Ureter (tissue), 1 donor: Measurements from ENCODE around the gene CFAP299. TPM values are rescaled to one million over a fixed set of nuclear protein-coding genes. Genes with fewer than 3 reads are reported as not detected.
"Not testable (repeated sequence)": the region's sequence is repeated elsewhere in the genome, so short reads cannot be mapped to it uniquely, and the experiment has no call there.

Experiments used
- DNase-seq: peaks from one replicate; pipeline ENCODE4 v3.0.0-alpha.2; 2020; ENCODE audit warnings: low spot score
- total RNA-seq: library from RNA; stranded (reverse); gene quantifications from one replicate; pipeline ENCODE4 v1.2.4, GENCODE V29; 2023
- donor health status: DM: yes; HTN: yes; CAD: no.

CFAP299 gene
- total RNA-seq, 1 donor from 2014 or later: not detected

DNA sequence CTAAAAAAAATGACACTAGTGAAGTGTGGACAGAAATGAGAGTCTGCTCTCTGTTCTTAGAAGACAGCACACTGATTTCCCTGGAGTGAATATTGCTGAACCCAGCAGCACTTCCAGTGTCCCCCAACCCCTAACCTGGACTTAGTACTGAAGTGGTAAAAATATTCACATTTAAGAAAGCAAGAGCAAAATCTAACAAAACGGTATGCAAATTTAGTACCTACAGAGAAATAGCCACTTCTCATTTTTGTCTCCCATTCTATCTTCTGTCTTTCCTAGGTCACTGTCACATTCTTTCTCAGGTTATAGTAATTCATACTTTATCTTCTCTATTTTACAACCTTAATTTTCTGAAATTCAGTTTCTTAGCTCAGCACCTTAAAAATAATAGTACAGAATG is 274.7 kb downstream of the CFAP299 start:
- DNase-seq: no peak

DNA sequence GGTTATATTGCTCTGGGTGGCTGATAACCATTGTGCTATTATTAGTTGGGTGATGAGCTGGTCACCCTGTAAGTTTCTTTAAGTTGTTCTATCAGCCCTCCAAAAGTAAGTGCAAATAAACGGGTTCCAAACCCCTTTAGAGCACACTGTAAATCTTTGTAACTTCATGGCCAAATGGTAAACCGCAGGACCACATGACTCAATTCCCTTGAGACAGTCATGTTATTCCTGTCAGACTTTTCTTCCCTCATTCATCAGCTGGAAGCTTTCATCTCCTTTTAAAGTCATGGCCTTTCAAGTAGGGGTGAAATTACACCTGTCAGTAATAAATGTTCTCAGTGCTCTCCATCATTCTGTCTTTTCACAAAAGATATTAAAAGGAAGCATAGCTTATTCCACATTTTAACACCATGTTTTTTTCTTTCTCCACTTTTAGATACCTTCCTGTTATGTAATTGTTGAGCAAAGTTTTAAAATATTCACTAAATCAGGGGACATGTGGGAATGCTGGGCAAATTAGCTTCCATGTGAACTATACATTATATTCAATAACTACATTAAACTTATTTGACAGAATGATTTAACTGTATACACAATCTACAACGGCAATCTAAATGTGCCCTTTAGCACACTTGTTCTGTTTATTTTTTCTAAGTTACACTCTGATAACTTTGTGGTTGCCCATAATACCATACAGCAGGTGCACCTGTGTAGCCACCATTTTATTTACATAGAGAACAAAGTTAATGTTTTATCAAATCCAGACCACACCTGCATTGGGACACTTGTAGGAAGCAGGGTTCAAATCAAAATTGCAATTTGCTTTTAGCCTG is 275.5 kb downstream of the CFAP299 start:
- DNase-seq: no peak

DNA sequence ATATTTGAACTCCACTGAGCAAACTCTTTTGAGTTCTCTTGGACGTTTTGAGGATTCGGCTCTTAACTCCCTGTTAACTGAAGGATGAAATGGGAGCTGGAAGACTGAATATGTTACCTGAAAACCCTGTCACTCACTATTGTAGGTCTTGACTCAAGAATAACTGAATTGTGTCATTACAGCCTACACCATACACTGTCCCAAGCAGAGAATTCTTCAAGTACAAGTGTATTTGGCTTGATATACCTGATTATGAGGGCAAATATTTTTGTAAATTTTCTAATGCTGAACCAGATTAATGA is 276.1 kb downstream of the CFAP299 start:
- DNase-seq: no peak

DNA sequence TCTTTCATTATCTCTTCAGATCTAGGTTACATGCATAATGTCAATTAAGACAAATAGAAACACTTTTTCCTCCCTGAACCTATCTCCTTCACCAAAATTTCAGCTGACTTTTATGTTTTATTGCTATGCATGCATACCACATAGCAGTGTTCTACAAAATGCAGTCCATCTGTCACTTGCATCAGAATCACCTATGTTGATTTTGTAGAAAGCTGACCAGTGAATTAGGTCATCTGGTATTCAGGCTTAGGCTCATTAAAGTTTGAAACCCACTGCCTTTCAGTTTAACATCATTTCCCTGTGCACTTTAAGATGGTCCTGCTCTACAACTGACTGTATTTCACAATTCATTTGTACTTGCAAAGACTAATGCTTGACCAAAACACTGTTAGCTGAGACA is 277.9 kb downstream of the CFAP299 start:
- no peak for DNase-seq

DNA sequence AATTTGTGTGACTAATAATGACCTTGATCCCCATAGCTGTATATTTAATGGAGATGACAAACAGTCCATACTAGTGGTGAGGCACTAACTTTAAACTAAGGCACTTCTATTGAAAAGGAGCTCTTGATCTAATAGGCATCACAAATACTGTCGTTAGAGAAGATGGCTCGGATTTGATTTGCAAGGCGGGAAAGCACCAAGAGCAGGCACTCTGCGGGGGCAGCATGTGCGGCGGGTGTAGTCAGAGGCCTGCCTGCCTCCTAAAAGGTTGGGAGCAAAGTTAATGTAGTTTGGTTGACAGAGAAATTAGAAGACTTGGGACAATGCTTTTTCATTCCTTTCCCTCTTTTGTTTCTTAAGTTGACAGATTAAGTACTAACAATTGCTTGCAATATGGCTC is 278.8 kb downstream of the CFAP299 start:
- DNase-seq: no peak

DNA sequence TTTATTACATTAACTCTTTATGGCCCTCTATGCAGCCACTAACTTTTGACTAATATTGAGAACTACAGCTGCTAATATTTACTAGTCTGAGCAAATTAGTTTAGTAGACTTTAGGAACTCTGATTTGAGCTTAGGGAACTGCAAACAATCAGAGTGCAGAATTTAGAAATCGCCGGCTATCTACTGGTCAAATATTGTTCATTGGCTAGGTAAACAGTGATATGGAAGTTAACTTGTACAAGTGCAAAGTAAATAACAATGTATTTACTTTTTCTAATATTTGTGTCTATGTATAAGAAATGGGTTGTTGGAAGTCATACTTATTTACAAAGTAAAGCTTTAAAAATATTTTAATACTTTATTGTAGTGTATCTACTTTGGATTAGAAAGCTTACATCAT is 279.6 kb downstream of the CFAP299 start:
- DNase-seq: no peak

DNA sequence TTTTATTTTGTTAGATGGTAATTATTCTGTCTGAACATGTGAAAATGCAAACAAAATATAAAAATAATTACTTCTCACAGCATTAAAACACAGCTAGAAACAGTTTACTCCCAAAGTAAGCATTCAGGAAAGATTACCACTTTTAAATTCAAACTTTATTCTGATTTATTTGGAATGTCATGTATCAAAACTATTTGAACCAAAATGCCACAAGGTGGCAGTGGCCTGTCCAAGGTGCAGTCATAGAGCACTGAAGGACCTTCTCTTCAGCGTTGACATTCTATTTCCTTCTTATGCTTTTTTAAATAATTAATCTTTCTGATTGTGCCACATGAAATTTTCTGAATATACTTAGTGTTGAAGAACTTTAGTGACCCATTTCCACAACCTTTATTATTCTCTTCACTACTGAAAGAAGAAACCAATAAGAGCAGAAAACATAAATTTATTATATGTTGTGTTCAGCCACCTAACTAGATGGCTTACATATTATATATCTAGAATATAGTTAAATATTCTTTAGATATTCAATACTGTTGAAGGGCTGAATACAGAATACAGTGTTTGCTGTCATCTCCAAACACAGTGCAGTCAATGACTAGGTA is 283.6 kb downstream of the CFAP299 start:
- DNase-seq: no peak

DNA sequence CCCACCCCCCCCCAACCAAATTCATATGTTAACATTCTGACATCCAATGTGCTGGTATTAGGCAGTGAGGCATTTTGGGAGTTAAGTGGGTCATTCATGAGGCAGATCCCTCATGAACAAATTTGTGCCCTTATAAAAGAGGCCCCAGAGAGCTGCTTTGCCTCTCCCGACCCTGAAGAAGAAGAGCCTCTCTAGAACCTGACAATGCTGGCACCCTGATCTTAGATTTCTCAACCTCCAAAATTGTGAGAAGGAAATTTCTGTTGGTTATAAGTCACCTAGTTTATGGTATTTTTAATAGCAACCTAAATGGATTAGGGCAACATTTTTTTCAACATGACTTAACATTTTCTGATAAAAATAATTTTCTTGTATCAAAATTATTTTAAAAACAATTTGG is 296.3 kb downstream of the CFAP299 start:
- no peak for DNase-seq

DNA sequence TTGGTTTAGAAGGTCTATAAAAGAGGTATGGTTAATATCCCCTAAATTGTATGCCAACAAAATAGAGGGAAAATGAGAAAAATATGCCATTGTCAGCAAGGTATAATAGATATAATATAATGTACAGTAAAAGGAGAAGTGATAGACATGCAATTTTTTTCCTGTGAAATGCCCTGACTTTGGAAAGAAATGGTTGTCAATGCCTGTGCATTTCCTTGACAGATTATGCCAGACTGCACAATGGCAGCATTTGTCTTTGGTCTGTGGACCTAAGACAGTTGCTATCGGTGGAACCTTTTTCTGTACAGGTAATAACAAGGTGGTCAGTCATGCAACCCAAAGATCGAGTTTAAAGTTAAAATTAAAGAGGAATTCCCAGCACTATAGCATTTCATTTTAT is 301.7 kb downstream of the CFAP299 start:
- DNase-seq: no peak

DNA sequence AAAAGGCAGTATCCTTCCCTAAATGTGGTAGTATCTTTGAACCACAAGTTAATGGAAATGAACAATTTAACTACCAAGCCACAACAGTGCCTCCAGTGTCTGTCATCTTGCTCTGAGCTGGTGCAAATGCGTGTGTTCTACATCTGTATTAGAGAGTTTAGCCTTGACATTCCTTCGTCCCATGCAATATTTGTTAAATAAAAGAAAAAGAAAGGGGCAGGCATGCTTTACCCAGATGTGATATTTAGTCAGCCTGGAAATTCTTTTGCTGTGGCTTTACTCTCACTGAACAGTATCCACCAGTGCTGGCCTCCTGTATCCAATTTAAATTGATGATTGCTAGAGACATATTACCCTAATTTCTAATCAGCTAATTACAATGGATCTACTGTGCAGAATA is 310.5 kb downstream of the CFAP299 start:
- DNase-seq: no peak

DNA sequence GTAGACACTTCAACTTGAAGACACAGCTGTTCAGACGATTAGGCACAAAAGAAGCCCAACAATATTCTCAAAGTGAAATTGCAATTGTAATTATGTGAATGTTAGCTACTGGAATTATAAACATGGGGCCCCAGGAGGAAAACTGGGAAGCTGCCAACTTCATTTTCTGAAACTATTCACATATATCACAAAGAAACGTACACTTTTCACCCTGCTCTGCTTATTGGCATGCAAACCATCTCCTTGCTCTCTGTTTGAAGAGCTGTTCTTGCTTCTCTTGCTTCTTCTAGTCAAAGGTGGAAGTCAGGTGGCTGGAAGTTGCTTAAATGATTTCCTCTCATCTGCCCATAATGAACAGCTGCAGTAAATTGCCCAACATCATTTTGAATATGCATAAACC is 320.1 kb downstream of the CFAP299 start:
- DNase-seq: no peak

DNA sequence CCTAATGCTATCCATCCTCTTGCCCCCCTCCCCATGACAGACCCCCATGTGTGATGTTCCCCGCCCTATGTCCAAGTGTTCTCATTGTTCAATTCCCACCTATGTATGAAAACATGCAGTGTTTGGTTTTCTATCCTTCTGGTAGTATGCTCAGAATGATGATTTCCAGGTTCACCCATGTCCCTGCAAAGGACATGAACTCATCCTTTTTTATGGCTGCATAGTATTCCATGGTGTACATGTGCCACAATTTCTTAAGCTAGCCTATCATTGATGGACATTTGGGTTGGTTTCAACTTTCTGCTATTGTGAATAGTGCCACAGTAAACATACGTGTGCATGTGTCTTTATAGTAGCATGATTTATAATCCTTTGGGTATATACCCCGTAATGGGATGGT is 334.6 kb downstream of the CFAP299 start:
- DNase-seq: not testable (repeated sequence)

DNA sequence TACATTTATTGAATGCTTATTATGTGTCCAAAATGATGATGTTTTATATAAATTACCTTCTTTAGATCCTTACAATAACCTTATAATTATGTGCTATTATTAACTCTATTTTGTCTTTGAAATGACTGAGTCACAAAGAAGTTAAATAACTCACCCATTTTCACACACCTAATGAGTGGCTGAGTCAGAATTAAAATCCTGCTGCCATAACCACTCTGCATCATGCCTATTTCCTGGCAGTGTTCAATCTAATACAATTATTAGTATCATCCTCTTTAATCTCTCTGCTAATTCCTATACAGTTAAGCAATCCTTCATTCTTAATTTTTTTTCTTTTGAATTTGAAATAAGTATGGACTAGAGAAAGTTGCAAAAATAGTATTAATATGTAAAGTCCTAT is 342.9 kb downstream of the CFAP299 start:
- DNase-seq: no peak

DNA sequence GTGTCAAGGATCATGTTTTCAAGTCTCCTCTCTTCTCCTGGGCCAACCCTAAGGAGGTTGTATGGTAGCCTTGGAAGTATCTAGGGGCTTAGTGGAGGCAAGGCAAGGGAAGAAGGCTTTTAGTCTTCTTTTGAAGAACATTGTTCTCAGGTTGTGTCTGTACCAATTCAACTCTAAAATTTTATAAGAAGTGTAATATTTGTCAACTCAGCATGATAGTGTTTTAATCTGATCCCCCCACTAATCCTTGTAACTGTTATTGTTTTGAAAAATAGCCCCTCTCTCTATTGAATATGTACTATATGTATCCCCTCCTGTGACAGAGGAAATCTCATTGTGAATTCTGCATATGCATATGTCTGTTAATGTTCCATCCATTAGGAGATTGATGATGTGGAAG is 345.4 kb downstream of the CFAP299 start:
- DNase-seq: no peak

DNA sequence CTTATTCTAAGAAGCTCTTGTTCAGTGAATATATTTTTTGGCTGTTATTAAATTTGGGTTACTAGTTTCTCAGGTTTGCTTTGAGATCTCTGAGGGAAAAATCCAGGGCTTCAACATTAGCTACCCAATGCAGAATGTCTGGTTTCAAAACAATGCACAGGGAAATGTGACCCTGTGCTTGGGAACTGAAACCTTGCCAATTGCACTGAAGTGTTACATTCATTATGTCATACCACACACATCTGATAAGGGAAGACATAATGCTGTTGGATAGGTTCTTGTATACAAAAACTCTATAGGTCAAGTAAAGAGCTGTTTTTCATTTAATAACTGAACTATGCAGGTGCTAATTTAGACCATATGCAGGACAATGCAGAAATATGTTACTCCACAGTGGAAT is 349.7 kb downstream of the CFAP299 start:
- no peak for DNase-seq

DNA sequence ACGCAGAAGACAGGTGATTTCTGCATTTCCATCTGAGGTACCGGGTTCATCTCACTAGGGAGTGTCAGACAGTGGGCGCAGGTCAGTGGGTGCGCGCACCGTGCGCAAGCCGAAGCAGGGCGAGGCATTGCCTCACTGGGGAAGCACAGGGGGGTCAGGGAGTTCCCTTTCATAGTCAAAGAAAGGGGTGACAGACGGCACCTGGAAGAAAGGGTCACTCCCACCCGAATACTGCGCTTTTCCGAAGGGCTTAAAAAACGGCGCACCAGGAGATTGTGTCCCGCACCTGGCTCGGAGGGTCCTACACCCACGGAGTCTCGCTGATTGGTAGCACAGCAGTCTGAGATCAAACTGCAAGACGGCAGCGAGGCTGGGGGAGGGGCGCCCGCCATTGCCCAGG is 352.2 kb downstream of the CFAP299 start:
- DNase-seq: not testable (repeated sequence)

DNA sequence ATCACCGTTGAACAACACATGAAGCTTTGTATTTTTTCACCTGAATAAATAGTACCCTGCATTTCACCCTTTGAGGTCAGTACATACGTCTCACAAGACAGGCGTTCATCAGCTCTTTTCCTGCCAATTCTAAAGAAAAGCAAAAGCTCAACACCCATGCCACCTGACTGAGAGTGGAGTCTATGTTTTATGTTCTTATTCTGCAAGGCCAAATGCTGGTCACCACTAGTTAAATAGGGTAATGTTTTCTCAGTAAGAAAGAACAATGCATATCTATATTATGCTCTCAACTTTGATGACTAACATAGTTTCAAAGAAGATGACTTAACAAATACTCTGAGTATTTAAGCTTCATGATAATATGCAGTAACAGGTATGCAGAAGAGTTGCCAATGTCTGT is 358.6 kb downstream of the CFAP299 start:
- no peak for DNase-seq

DNA sequence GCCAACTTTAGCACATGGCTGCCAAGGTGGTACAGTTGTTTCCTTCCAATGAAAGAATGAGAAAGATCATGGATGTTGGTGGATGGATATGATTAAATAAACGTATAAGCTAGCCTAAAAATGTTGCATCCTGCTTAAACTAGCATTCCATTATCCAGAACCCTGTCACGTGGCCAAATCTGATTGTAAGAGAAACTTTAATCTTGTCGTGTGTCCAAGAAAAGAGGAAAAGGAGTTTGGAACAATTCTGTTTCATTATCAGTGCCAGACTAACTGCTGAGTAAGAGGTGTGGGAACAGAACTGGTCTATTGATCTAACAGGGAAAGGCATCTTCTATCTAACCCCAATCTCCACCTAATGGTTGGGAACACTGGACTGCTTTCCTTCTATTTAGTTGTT is 369.8 kb downstream of the CFAP299 start:
- no peak for DNase-seq

DNA sequence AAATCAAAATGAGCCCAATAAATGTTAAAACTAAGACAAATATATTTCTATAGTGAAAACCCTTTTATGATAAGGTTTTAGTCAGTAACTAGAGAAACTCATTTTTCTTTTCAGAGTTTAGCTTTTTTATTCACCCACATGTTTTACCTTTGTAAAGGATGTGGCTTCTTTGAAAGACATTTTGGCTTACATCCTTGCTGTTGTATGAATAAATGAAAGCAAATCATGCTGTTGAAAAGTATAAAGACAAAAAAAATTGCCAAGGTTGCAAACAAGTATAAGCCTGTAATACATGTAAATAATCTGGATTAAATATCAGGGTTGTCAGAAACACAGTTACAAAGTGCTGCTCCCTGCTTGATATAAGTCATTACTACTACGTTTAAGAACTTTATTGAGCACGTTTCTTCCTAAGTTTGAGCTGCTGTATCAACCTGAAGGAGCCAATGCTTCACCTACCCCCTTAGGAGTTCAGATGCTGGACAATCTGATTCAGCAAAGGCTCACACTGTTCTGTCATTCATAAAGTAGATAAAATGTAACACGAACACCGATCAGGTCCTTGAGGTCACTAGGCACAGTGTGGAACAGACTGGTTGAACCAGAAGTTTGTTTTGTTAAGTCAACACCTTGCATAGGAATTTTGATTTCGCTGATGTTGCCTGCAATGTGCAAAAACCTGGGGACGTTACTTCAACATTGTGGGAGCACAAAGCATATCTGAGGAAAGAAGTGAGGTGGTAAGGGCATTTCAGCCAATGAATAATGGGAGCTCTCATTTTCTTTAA is 373.7 kb downstream of the CFAP299 start:
- DNase-seq: peak; percentile 64

DNA sequence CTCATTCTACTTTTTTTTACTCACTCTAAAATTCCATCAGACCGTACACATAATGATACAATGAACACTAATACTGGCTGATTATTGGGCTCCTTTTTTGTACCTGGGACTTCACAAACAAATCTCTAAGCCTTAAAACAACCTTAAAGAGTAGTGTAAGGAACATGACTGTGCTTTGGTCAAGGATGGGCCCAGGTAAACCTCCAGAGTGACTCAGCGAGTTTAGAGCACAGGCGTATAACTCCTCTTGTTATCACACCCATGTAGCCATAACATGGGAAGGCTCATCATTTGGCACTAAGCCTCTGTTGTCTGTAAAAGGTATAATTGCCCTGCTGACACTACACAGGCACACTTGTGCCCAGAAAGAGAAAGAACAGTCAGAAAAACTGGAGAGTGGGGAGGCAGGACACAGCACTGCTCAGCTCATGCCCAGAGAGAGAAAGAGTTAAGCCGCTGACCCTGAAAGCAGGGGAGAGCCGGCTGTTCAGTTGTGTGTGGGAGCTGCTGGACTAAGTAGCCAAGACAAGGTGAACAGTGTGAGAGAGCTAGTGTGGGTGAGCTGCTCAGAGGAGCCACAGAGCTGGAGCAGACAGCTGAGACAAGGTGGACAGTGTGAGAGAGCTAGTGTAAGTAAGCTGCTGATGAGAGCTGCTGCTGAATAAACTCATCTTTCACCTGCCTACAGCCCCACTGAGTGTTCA is 375.4 kb downstream of the CFAP299 start:
- DNase-seq: no peak

DNA sequence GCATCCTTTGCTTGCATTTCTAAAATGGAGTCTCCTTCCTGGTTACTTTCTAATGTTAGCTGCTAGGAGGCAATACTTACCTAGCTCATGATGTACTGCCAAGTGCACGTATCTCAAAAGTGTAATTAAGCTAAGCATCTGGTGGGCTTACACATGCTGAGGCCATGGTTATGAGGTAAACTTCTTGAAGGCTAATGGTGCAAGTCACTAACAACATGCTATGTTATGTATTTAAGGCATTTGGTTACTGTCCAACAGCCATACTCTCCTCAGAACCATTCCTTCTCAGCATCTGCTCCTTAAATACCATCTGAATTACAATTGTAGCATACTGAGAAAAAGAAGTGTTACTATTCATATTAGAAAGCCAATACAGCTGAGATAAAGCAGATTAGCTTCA is 376.4 kb downstream of the CFAP299 start:
- DNase-seq: no peak

DNA sequence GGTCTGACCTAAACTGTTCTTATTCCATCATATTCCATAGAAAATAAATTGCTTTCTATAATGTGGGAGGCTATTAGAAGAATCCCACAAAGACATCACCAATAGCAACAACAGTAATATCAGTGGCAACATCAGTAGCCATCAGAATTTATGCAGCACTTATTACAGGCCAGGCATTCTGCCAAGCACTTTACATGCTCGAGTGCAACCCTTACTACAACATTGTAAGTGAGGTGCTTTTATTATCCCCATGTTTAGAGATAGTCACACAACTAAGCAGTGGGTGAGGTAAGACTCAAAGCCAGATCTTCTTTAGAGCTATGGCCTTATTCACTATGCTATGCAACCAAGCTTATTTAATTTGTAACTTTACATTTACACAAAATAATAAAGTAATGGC is 377.9 kb downstream of the CFAP299 start:
- no peak for DNase-seq
